Measurements from ENCODE around the gene FHOD3.
A peak's percentile ranks its signal among the peaks of the same experiment; 100 is the strongest.

The FHOD3 gene
- long read RNA-seq, partial matches to known transcripts, result 0 of 3 reads
- long read RNA-seq, other reads (novel, unspliced or antisense), result 3 of 3 reads

DNA sequence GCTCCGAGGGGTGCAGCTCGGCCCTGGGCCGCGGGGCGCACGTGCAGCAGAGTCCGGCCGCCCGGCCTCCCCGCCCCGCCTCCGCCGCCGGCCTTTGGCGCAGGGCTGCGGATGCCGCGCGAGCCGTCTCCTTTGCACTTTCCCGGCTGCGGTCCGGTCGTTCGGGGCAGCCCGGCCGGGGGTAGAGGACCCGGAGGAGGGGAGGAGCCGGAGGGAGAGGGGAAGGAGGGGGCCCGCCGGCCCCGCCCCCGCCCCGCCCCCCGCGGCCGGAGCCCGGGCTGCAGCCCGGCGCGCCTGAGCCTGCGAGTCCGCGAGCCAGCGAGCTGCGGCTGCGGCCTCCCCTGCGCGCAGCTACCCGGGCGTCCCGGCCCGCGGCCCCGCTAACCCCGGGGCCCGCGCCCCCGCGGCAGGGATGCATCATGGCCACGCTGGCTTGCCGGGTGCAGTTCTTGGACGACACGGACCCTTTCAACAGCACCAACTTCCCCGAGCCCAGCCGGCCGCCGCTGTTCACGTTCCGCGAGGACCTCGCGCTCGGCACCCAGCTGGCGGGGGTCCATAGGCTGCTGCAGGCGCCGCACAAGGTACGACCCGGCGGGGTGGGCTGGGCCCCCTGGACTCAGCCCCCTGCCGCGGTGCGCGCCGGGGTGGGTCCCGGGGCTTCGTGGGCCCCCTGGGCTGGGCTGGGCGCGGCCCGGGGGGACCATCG lies at the start of gene FHOD3:
Gene FHOD3 (plus strand): TSS at position 297 of the 709 bp plus-strand sequence. CDS start 123 bp downstream, at position 420.
- Histone ChIP-seq H3K27me3 (ENCODE audit: insufficient read depth, poor library complexity, severe bottlenecking) (peaks cover 72% of the 10 kb centered on the region), H3K4me3 (replicated peaks; ENCODE audit: insufficient read depth, low read length) (peak within 1 kb of the TSS; percentile 22), H3K27ac (replicated peaks) (no peak within 1 kb of the TSS)
- TF ChIP-seq, protein P1, sequence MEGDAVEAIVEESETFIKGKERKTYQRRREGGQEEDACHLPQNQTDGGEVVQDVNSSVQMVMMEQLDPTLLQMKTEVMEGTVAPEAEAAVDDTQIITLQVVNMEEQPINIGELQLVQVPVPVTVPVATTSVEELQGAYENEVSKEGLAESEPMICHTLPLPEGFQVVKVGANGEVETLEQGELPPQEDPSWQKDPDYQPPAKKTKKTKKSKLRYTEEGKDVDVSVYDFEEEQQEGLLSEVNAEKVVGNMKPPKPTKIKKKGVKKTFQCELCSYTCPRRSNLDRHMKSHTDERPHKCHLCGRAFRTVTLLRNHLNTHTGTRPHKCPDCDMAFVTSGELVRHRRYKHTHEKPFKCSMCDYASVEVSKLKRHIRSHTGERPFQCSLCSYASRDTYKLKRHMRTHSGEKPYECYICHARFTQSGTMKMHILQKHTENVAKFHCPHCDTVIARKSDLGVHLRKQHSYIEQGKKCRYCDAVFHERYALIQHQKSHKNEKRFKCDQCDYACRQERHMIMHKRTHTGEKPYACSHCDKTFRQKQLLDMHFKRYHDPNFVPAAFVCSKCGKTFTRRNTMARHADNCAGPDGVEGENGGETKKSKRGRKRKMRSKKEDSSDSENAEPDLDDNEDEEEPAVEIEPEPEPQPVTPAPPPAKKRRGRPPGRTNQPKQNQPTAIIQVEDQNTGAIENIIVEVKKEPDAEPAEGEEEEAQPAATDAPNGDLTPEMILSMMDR (IDR thresholded peaks at IDR 0.05; ENCODE audit: insufficient read depth, low read length), result no peak
- TF ChIP-seq GABPA (IDR thresholded peaks at IDR 0.05; ENCODE audit: low read depth) (no peak), SPI1 (IDR thresholded peaks at IDR 0.05; ENCODE audit: borderline replicate concordance, low read depth) (no peak), POLR2AphosphoS5 (IDR thresholded peaks at IDR 0.05; ENCODE audit: low read depth) (no peak)
- TF ChIP-seq, protein P2, sequence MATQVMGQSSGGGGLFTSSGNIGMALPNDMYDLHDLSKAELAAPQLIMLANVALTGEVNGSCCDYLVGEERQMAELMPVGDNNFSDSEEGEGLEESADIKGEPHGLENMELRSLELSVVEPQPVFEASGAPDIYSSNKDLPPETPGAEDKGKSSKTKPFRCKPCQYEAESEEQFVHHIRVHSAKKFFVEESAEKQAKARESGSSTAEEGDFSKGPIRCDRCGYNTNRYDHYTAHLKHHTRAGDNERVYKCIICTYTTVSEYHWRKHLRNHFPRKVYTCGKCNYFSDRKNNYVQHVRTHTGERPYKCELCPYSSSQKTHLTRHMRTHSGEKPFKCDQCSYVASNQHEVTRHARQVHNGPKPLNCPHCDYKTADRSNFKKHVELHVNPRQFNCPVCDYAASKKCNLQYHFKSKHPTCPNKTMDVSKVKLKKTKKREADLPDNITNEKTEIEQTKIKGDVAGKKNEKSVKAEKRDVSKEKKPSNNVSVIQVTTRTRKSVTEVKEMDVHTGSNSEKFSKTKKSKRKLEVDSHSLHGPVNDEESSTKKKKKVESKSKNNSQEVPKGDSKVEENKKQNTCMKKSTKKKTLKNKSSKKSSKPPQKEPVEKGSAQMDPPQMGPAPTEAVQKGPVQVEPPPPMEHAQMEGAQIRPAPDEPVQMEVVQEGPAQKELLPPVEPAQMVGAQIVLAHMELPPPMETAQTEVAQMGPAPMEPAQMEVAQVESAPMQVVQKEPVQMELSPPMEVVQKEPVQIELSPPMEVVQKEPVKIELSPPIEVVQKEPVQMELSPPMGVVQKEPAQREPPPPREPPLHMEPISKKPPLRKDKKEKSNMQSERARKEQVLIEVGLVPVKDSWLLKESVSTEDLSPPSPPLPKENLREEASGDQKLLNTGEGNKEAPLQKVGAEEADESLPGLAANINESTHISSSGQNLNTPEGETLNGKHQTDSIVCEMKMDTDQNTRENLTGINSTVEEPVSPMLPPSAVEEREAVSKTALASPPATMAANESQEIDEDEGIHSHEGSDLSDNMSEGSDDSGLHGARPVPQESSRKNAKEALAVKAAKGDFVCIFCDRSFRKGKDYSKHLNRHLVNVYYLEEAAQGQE (IDR thresholded peaks at IDR 0.05; ENCODE audit: insufficient replicate concordance, low read depth), result no peak
- no peak for DNase-seq (ENCODE audit: low read depth in 1 of 2, low spot score in 1 of 2)

GRCh38 chr18:36249392-36249791 lies 48.1 kb upstream of the FHOD3 start:
- TF ChIP-seq SPI1 (IDR thresholded peaks at IDR 0.05; ENCODE audit: borderline replicate concordance, low read depth) (no peak), GABPA (IDR thresholded peaks at IDR 0.05; ENCODE audit: low read depth) (no peak), POLR2AphosphoS5 (IDR thresholded peaks at IDR 0.05; ENCODE audit: low read depth) (no peak)
- TF ChIP-seq, protein P2 (IDR thresholded peaks at IDR 0.05; ENCODE audit: insufficient replicate concordance, low read depth), result no peak
- TF ChIP-seq, protein P1 (IDR thresholded peaks at IDR 0.05; ENCODE audit: insufficient read depth, low read length), result no peak
- Histone ChIP-seq H3K27me3 (ENCODE audit: insufficient read depth, poor library complexity, severe bottlenecking) (peaks cover 3% of the 10 kb centered on the region), H3K27ac (replicated peaks) (no peak overlapping the region), H3K4me3 (replicated peaks; ENCODE audit: insufficient read depth, low read length) (no peak overlapping the region)
- DNase-seq (ENCODE audit: low read depth in 1 of 2, low spot score in 1 of 2), result no peak

- Histone ChIP-seq H3K27ac (replicated peaks) (no peak overlapping the region), H3K27me3 (ENCODE audit: insufficient read depth, poor library complexity, severe bottlenecking) (peaks cover 6% of the 10 kb centered on the region), H3K4me3 (replicated peaks; ENCODE audit: insufficient read depth, low read length) (no peak overlapping the region)
- DNase-seq (ENCODE audit: low read depth in 1 of 2, low spot score in 1 of 2), result no peak
- no peak for TF ChIP-seq POLR2AphosphoS5 (IDR thresholded peaks at IDR 0.05; ENCODE audit: low read depth)
- TF ChIP-seq, protein P1 (IDR thresholded peaks at IDR 0.05; ENCODE audit: insufficient read depth, low read length), result no peak
These were observed 46.7 kb upstream of the FHOD3 start for GRCh38 chr18:36250827-36251226.
